ENCODE data around the gene SYT8.

- no peak for TF ChIP-seq CTCF (IDR thresholded peaks at IDR 0.05)
- TF ChIP-seq POLR2A (IDR thresholded peaks at IDR 0.05): no peak
- no peak for TF ChIP-seq POLR2AphosphoS5 (IDR thresholded peaks at IDR 0.05)
These were observed 38.4 kb downstream of the SYT8 start for GRCh38 chr11:1873048-1873812.

Measured in breast epithelium (tissue), 3 donors.